Placental pericyte (primary cell): ENCODE results near the gene QRFP. TPM values are rescaled to one million over a fixed set of nuclear protein-coding genes. Genes with fewer than 3 reads are reported as not detected.

Experiments used
- total RNA-seq: library from RNA; depleted of rRNA; stranded (reverse); fragments of >200 nt; gene quantifications from 2 replicates; pipeline ENCODE4 v1.2.3, GENCODE V29; 2012

The QRFP gene
- not detected in 2 replicates for total RNA-seq

GRCh38 chr9:130896233-130897014 lies at the start of gene QRFP:
Gene QRFP, minus strand, starts transcription at chr9:130896812. Its CDS starts 2,974 bp downstream, at chr9:130893838.

GRCh38 chr9:130938652-130939404 lies 42.2 kb upstream of the QRFP start, which contains the start of gene FIBCD1:
Gene FIBCD1, minus strand, starts transcription at chr9:130939247. Its CDS starts 640 bp downstream, at chr9:130938607.

Other genes with a start within 250 kb of the QRFP start
- under 0.01 TPM in 1 of 2 replicates, not detected in the other for gene PRDM12, start 232.2 kb downstream of the QRFP start, total RNA-seq
- 16.2 and 47.8 TPM in 2 replicates for gene EXOSC2, start 203.0 kb downstream of the QRFP start, total RNA-seq
- 79.3 and 81.0 TPM in 2 replicates for gene ABL1, start 61.6 kb downstream of the QRFP start, total RNA-seq
- 2.4 and 17.9 TPM in 2 replicates for gene FIBCD1, start 42.4 kb upstream of the QRFP start, total RNA-seq
- gene LAMC3, start 112.4 kb upstream of the QRFP start, total RNA-seq, result 0.44 and 2.1 TPM in 2 replicates
- gene AIF1L, start 199.7 kb upstream of the QRFP start, total RNA-seq, result 0.14 and 0.22 TPM in 2 replicates
- 15.8 and 27.6 TPM in 2 replicates for gene NUP214, start 228.8 kb upstream of the QRFP start, total RNA-seq